MM.1S (cell line): Measurements from ENCODE around the gene LRTM2.

Source experiments
- DNase-seq: peaks from one replicate; pipeline ENCODE4 v3.0.0-alpha.2; 2015
- H2AFZ ChIP-seq: fragments of 300-600 bp; sonication (generic); 2 replicates; pipeline ENCODE4 v1.6.0; 2016; ENCODE audit warnings: antibody characterized with exemption, low read length
- H3F3A ChIP-seq: fragments of 300-600 bp; sonication (generic); 2 replicates; pipeline ENCODE4 v1.6.1; 2016; ENCODE audit warnings: mild to moderate bottlenecking, antibody characterized with exemption, low read length, moderate library complexity, mixed read lengths; ENCODE audit not compliant: insufficient read depth
- H3K27ac ChIP-seq: fragments of 300-600 bp; sonication (generic); 2 replicates; pipeline ENCODE4 v1.5.1; 2016; ENCODE audit warnings: mild to moderate bottlenecking, low read length
- H3K27me3 ChIP-seq: fragments of 300-600 bp; sonication (generic); replicated peaks from 2 replicates; pipeline ENCODE4 v1.6.0; 2016; ENCODE audit warnings: low read length; ENCODE audit not compliant: insufficient read depth
- H3K36me3 ChIP-seq: fragments of 300-600 bp; sonication (generic); replicated peaks from 2 replicates; pipeline ENCODE4 v1.6.1; 2016; ENCODE audit warnings: mild to moderate bottlenecking, low read length, mixed read lengths; ENCODE audit not compliant: insufficient read depth
- H3K4me1 ChIP-seq: fragments of 300-600 bp; sonication (generic); 2 replicates; pipeline ENCODE4 v1.6.1; 2016; ENCODE audit warnings: low read length, mixed read lengths
- H3K4me2 ChIP-seq: fragments of 300-600 bp; sonication (generic); 2 replicates; pipeline ENCODE4 v1.6.0; 2016; ENCODE audit warnings: low read depth, low read length
- H3K4me3 ChIP-seq: fragments of 300-600 bp; sonication (generic); 2 replicates; pipeline ENCODE4 v1.5.1; 2016; ENCODE audit warnings: low read length, mixed read lengths
- H3K79me2 ChIP-seq: fragments of 300-600 bp; sonication (generic); 2 replicates; pipeline ENCODE4 v1.6.1; 2016; ENCODE audit warnings: mixed run types, low read length, mixed read lengths
- H3K9ac ChIP-seq: fragments of 300-600 bp; sonication (generic); 2 replicates; pipeline ENCODE4 v1.6.1; 2016; ENCODE audit warnings: low read length, mixed read lengths
- H3K9me2 ChIP-seq: fragments of 300-600 bp; sonication (generic); replicated peaks from 2 replicates; pipeline ENCODE4 v1.6.1; 2016; ENCODE audit warnings: mild to moderate bottlenecking, low read length, mixed read lengths; ENCODE audit not compliant: insufficient read depth
- H3K9me3 ChIP-seq: fragments of 300-600 bp; sonication (generic); replicated peaks from 2 replicates; pipeline ENCODE4 v1.6.1; 2016; ENCODE audit warnings: mild to moderate bottlenecking, low read length, mixed read lengths; ENCODE audit not compliant: insufficient read depth
- H4K20me1 ChIP-seq: fragments of 300-600 bp; sonication (generic); 2 replicates; pipeline ENCODE4 v1.6.1; 2016; ENCODE audit warnings: mild to moderate bottlenecking, low read length, moderate library complexity, mixed read lengths; ENCODE audit not compliant: insufficient read depth
- CTCF ChIP-seq: fragments of 300-600 bp; sonication (generic); IDR thresholded peaks from 2 replicates; pipeline ENCODE4 v1.5.1; 2016; ENCODE audit warnings: antibody characterized with exemption, low read length, mixed read lengths
- EZH2 ChIP-seq: fragments of 300-600 bp; sonication (generic); optimal IDR thresholded peaks from 2 replicates; pipeline ENCODE3; 2017; ENCODE audit warnings: low read depth, mild to moderate bottlenecking, antibody characterized with exemption, low read length, mixed read lengths
- EZH2phosphoT487 ChIP-seq: fragments of 300-600 bp; sonication (generic); IDR thresholded peaks from 2 replicates; pipeline ENCODE4 v1.6.1; 2018; ENCODE audit warnings: antibody characterized with exemption, low read length

LRTM2 gene

GRCh38 chr12:1820191-1820895, at the start of gene LRTM2:
Gene LRTM2 (plus strand): TSS chr12:1820565. CDS start chr12:1828149, 7,584 bp downstream.
- TF ChIP-seq EZH2, result no peak
- no peak for TF ChIP-seq EZH2phosphoT487
- TF ChIP-seq CTCF, result no peak
- H3K36me3 ChIP-seq, result no peaks in the 10 kb centered on the region
- H4K20me1 ChIP-seq, result no peaks in the 10 kb centered on the region
- H3K4me3 ChIP-seq, result no peak within 1 kb of the TSS
- H3K4me2 ChIP-seq, result no peak within 1 kb of the TSS
- H3K9me3 ChIP-seq, result no peaks in the 10 kb centered on the region
- H3K27ac ChIP-seq, result no peak within 1 kb of the TSS
- H3K79me2 ChIP-seq, result no peaks in the 10 kb centered on the region
- H3K9me2 ChIP-seq, result no peaks in the 10 kb centered on the region
- H3K9ac ChIP-seq, result no peak within 1 kb of the TSS
- no peaks in the 10 kb centered on the region for H3K4me1 ChIP-seq
- no peak within 1 kb of the TSS for H2AFZ ChIP-seq
- H3K27me3 ChIP-seq, result peaks cover 85% of the 10 kb centered on the region
- no peak for DNase-seq
- no peaks in the 10 kb centered on the region for H3F3A ChIP-seq

- DNase-seq, result no peak
- H3F3A ChIP-seq, result no peaks in the 10 kb centered on the region
- no peaks in the 10 kb centered on the region for H3K27me3 ChIP-seq
- H4K20me1 ChIP-seq, result no peaks in the 10 kb centered on the region
- no peak overlapping the region for H2AFZ ChIP-seq
- H3K27ac ChIP-seq, result no peak overlapping the region
- no peaks in the 10 kb centered on the region for H3K9me2 ChIP-seq
- no peak overlapping the region for H3K4me3 ChIP-seq
- no peak overlapping the region for H3K4me2 ChIP-seq
- no peak overlapping the region for H3K9ac ChIP-seq
- TF ChIP-seq CTCF, result no peak
- TF ChIP-seq EZH2, result no peak
- TF ChIP-seq EZH2phosphoT487, result no peak
- H3K9me3 ChIP-seq, result no peaks in the 10 kb centered on the region
- H3K4me1 ChIP-seq, result no peaks in the 10 kb centered on the region
- no peaks in the 10 kb centered on the region for H3K36me3 ChIP-seq
- H3K79me2 ChIP-seq, result peaks cover 4% of the 10 kb centered on the region; the same call in 1 of the 2 replicates
Observed at GRCh38 chr12:1773937-1774655, 46.3 kb upstream of the LRTM2 start.

- H3K9me3 ChIP-seq, result no peaks in the 10 kb centered on the region
- H3K27me3 ChIP-seq, result no peaks in the 10 kb centered on the region
- H3K9me2 ChIP-seq, result no peaks in the 10 kb centered on the region
- H2AFZ ChIP-seq, result no peak overlapping the region
- no peak overlapping the region for H3K4me3 ChIP-seq
- H3K27ac ChIP-seq, result no peak overlapping the region
- 0 out of 2 replicates have a peak, but pooled peaks cover 4% of the 10 kb centered on the region for H3K79me2 ChIP-seq
- no peak overlapping the region for H3K9ac ChIP-seq
- no peaks in the 10 kb centered on the region for H3K36me3 ChIP-seq
- no peaks in the 10 kb centered on the region for H3F3A ChIP-seq
- no peak overlapping the region for H3K4me2 ChIP-seq
- H3K4me1 ChIP-seq, result no peaks in the 10 kb centered on the region
- DNase-seq, result no peak
- no peak for TF ChIP-seq EZH2phosphoT487
- no peaks in the 10 kb centered on the region for H4K20me1 ChIP-seq
Observed at GRCh38 chr12:1776170-1776921, 44.0 kb upstream of the LRTM2 start.
